ENCODE data around the gene FOXP1.

FOXP1 gene

DNA sequence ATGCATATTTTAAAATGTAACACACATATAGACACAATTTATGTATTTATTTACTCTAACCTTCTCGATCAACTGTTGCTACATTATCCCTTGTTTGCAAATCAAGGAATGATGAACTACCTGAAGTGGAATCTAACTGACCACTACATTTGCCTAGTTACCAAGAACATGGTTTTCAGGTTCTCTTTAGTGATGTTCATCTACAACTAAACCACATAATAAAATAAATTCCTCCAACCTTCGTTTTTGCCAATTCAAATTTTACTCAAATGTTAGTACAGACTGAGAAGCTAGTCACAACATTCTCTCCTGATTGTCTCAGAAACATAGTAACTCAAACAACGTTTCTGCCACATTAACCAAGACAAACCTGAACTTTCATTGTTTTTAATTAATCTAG is 521.9 kb downstream of the FOXP1 start:
- Histone ChIP-seq H3K4me1 (ENCODE audit: control insufficient read depth, insufficient read depth, low read length, unreplicated experiment) (peaks cover 62% of the 10 kb centered on the region), H3K79me2 (ENCODE audit: control insufficient read depth, insufficient read depth, low read length, unreplicated experiment) (peaks cover 83% of the 10 kb centered on the region), H2AFZ (ENCODE audit: low read length, unreplicated experiment) (no peak overlapping the region), H3K27ac (ENCODE audit: low read depth, low read length) (peak overlapping the region; percentile 93; the same call in 1 of the 2 replicates), H3K27me3 (ENCODE audit: insufficient read depth, low read length) (no peaks in the 10 kb centered on the region), H3K36me3 (ENCODE audit: insufficient read depth, low read length) (no peaks in the 10 kb centered on the region), H3K4me3 (ENCODE audit: low read depth, low read length) (peak overlapping the region; percentile 90)

DNA sequence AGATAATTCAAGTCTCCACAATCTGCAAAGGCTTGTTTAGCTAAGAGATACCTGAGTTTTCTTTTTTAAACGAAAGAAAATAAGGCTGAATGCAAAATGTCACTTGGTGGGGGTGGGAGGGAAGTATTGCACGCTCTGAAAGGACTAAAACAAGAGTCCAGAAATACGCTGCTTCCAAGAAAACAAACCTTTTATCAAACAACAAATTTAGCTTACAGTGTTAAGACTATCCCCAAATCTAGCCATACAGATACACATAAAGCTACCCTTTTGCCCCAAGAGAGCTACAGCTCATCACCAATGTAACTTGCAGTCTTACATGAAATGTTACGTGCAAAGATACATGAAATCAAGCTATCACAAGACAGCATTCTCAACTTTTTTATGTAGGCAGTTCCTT is 522.5 kb downstream of the FOXP1 start:
- Histone ChIP-seq H3K79me2 (ENCODE audit: control insufficient read depth, insufficient read depth, low read length, unreplicated experiment) (peaks cover 79% of the 10 kb centered on the region), H3K27me3 (ENCODE audit: insufficient read depth, low read length) (no peaks in the 10 kb centered on the region), H2AFZ (ENCODE audit: low read length, unreplicated experiment) (no peak overlapping the region), H3K27ac (ENCODE audit: low read depth, low read length) (no peak overlapping the region), H3K36me3 (ENCODE audit: insufficient read depth, low read length) (no peaks in the 10 kb centered on the region), H3K4me3 (ENCODE audit: low read depth, low read length) (peak overlapping the region; percentile 90), H3K4me1 (ENCODE audit: control insufficient read depth, insufficient read depth, low read length, unreplicated experiment) (peaks cover 62% of the 10 kb centered on the region)

DNA sequence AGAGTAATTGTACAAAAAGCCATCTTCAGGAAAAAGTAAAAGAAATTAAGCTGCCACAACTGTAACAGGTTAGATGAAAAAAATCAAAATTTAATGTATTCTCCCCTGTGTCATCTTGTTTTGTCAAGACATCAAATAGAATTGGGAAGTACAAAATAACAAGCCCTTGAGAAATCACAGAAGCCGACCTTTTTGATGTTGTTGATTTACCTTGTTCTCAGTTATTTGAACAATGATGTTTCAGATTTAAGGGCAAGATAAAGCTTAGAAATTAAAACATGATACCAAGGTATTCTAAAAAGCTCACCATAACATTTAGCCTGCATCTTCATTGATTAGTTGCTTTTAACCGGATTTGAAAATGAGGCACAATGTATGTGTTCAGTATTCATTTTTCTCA is 523.0 kb downstream of the FOXP1 start:
- Histone ChIP-seq H3K4me1 (ENCODE audit: control insufficient read depth, insufficient read depth, low read length, unreplicated experiment) (peaks cover 64% of the 10 kb centered on the region), H3K4me3 (ENCODE audit: low read depth, low read length) (0 out of 2 replicates have a peak overlapping the region, but pooled peaks have one; percentile 90), H3K27ac (ENCODE audit: low read depth, low read length) (no peak overlapping the region), H3K79me2 (ENCODE audit: control insufficient read depth, insufficient read depth, low read length, unreplicated experiment) (peaks cover 75% of the 10 kb centered on the region), H3K36me3 (ENCODE audit: insufficient read depth, low read length) (no peaks in the 10 kb centered on the region), H3K27me3 (ENCODE audit: insufficient read depth, low read length) (no peaks in the 10 kb centered on the region), H2AFZ (ENCODE audit: low read length, unreplicated experiment) (no peak overlapping the region)

DNA sequence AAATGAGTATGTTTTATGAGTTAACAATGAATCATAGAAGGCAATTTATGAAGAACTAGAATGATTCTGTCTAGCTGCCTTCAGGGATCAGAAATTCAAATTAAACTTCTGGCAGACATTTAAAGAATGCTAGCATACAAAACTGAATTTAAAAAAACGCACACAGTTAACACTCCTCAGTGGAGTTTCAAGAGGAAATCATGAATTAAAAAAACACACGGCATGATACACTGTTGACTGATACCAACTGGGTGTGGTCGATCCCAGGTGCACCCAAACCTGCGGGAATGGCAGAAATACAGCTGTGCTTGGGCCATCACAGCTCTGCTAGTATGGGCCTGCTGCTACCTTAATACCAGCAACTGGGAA is 526.0 kb downstream of the FOXP1 start:
- Histone ChIP-seq H3K4me3 (ENCODE audit: low read depth, low read length) (peak overlapping the region; percentile 11), H3K4me1 (ENCODE audit: control insufficient read depth, insufficient read depth, low read length, unreplicated experiment) (peaks cover 82% of the 10 kb centered on the region), H3K27ac (ENCODE audit: low read depth, low read length) (peak overlapping the region; percentile 86), H3K36me3 (ENCODE audit: insufficient read depth, low read length) (no peaks in the 10 kb centered on the region), H3K79me2 (ENCODE audit: control insufficient read depth, insufficient read depth, low read length, unreplicated experiment) (peaks cover 86% of the 10 kb centered on the region), H3K27me3 (ENCODE audit: insufficient read depth, low read length) (no peaks in the 10 kb centered on the region), H2AFZ (ENCODE audit: low read length, unreplicated experiment) (no peak overlapping the region)

DNA sequence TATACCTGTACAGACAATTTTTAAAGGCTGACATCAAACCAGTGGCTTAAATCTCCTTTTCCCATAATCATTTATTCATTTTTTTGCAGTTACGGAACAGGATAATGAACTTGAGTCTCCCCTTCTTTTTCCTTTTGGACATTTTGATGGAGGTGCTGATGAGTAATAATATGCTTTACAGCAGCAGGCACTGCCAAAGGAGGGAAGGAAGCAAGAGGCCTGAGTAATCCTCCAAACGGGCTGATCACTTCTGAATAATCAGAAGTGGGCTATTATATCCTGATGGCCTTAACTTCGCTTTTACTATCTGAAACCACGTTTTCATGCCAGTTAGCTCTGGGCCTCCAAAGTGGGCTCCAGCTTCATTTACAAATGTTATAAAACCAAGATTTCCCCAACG is 527.2 kb downstream of the FOXP1 start:
- Histone ChIP-seq H3K27ac (ENCODE audit: low read depth, low read length) (peak overlapping the region; percentile 86), H3K27me3 (ENCODE audit: insufficient read depth, low read length) (no peaks in the 10 kb centered on the region), H3K36me3 (ENCODE audit: insufficient read depth, low read length) (peaks cover 7% of the 10 kb centered on the region; the same call in 1 of the 2 replicates), H2AFZ (ENCODE audit: low read length, unreplicated experiment) (no peak overlapping the region), H3K4me1 (ENCODE audit: control insufficient read depth, insufficient read depth, low read length, unreplicated experiment) (peaks cover 84% of the 10 kb centered on the region), H3K79me2 (ENCODE audit: control insufficient read depth, insufficient read depth, low read length, unreplicated experiment) (peaks cover 78% of the 10 kb centered on the region), H3K4me3 (ENCODE audit: low read depth, low read length) (peak overlapping the region; percentile 40)

DNA sequence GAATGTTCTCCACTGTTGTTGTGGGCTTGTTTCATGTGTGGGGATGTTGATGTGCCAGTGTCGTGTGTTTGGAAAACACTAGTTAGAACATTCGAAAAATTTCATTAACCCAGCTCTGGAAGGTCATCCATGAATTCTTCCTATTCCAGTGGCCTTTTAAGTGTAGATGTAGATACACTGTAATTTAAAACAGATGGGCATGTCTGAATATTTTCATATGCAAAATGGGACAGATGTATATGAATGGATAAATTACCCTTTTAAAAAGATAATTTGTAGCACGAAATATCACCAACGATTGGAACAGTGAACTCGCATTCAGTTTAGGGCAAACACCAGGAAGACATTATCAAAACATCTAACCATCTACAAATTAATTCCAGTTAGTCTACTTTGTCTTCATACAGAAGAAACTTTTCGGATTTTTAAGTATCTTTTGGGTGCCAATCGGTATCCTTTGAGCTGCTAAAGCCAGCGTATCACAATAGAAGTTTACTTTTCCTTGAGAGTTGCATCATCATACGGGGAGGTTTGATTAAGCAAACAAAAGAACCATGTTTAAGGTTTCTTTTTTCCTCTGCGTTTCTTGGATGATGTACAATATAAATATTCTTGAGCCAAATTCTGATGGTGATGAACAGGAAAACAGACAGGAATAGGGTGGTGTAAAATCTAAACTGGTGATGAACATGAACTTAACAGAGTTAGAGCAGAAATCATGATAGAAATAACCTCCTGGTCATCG is 528.1 kb downstream of the FOXP1 start:
- Histone ChIP-seq H3K4me3 (ENCODE audit: low read depth, low read length) (peak overlapping the region; percentile 40), H2AFZ (ENCODE audit: low read length, unreplicated experiment) (no peak overlapping the region), H3K36me3 (ENCODE audit: insufficient read depth, low read length) (peaks cover 10% of the 10 kb centered on the region; the same call in 1 of the 2 replicates), H3K27me3 (ENCODE audit: insufficient read depth, low read length) (no peaks in the 10 kb centered on the region), H3K27ac (ENCODE audit: low read depth, low read length) (peak overlapping the region; percentile 86), H3K4me1 (ENCODE audit: control insufficient read depth, insufficient read depth, low read length, unreplicated experiment) (peaks cover 84% of the 10 kb centered on the region), H3K79me2 (ENCODE audit: control insufficient read depth, insufficient read depth, low read length, unreplicated experiment) (peaks cover 76% of the 10 kb centered on the region)

DNA sequence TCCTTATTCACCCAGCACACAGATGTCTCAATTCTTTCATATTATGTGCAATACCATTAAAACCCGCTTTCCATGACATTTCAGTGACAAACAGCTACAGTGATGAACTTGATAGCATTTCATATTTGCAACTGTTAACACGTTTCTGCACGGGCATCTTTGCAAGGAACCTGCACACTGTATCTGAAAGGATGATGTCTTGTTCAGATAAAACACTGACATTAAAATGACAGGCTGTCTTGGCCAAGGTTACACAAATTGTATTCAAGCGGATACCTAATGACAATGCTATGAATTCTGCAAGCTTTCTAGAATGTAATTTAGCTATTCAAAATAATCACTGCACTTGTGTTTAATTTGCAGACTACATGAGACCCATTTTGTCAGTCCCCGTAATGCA is 529.2 kb downstream of the FOXP1 start:
- H2AFZ ChIP-seq (ENCODE audit: low read length, unreplicated experiment) = no peak overlapping the region
- peaks cover 84% of the 10 kb centered on the region for H3K4me1 ChIP-seq (ENCODE audit: control insufficient read depth, insufficient read depth, low read length, unreplicated experiment)
- H3K27ac ChIP-seq (ENCODE audit: low read depth, low read length) = no peak overlapping the region
- no peak overlapping the region for H3K4me3 ChIP-seq (ENCODE audit: low read depth, low read length)
- H3K27me3 ChIP-seq (ENCODE audit: insufficient read depth, low read length) = no peaks in the 10 kb centered on the region
- peaks cover 10% of the 10 kb centered on the region; the same call in 1 of the 2 replicates for H3K36me3 ChIP-seq (ENCODE audit: insufficient read depth, low read length)
- H3K79me2 ChIP-seq (ENCODE audit: control insufficient read depth, insufficient read depth, low read length, unreplicated experiment) = peaks cover 76% of the 10 kb centered on the region

DNA sequence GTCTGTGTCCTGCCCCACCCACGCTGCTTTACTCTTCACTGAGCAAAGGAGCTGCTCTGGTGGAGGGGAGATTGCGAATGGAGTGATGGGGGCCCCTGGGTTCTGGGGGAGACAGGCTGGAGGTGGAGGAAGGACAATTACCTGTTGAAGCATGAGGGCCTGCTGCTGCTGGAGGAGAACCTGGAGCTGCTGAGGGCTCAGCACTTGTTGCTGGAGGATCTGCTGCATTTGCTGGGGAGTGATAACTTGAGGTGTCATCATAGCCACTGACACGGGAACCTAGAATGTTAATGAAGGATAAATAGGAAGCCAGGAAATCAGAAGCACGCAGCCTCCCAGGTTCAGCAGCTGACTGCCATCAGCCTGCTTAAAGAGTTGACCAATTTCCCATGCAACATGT is 530.0 kb downstream of the FOXP1 start:
- no peak overlapping the region for H2AFZ ChIP-seq (ENCODE audit: low read length, unreplicated experiment)
- no peaks in the 10 kb centered on the region for H3K27me3 ChIP-seq (ENCODE audit: insufficient read depth, low read length)
- H3K27ac ChIP-seq (ENCODE audit: low read depth, low read length) = no peak overlapping the region
- peaks cover 76% of the 10 kb centered on the region for H3K4me1 ChIP-seq (ENCODE audit: control insufficient read depth, insufficient read depth, low read length, unreplicated experiment)
- H3K79me2 ChIP-seq (ENCODE audit: control insufficient read depth, insufficient read depth, low read length, unreplicated experiment) = peaks cover 76% of the 10 kb centered on the region
- peaks cover 13% of the 10 kb centered on the region; the same call in 1 of the 2 replicates for H3K36me3 ChIP-seq (ENCODE audit: insufficient read depth, low read length)
- no peak overlapping the region for H3K4me3 ChIP-seq (ENCODE audit: low read depth, low read length)

DNA sequence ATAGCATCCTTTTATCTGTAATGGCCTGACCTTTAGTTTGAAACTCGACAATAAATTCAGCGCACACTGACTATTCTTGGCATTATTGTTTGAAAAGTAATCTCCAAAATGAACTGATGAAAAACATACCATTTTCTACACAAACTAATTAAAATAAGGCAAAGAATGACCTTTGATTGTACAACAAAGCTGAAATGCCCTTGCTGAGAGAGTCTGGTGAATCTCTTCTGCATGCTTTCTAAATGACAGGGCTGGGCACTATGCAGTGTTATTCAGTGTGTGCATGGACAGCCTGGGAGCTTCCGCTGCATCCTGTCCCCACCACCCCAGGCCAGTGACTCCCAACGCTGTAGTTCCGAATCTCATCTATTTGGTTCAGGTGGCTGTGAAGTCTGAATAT is 530.8 kb downstream of the FOXP1 start:
- peak overlapping the region; percentile 67 for H3K27ac ChIP-seq (ENCODE audit: low read depth, low read length)
- peak overlapping the region; percentile 27; the same call in 1 of the 2 replicates for H3K4me3 ChIP-seq (ENCODE audit: low read depth, low read length)
- peaks cover 16% of the 10 kb centered on the region; the same call in 1 of the 2 replicates for H3K36me3 ChIP-seq (ENCODE audit: insufficient read depth, low read length)
- H3K4me1 ChIP-seq (ENCODE audit: control insufficient read depth, insufficient read depth, low read length, unreplicated experiment) = peaks cover 69% of the 10 kb centered on the region
- no peak overlapping the region for H2AFZ ChIP-seq (ENCODE audit: low read length, unreplicated experiment)
- H3K79me2 ChIP-seq (ENCODE audit: control insufficient read depth, insufficient read depth, low read length, unreplicated experiment) = peaks cover 74% of the 10 kb centered on the region
- no peaks in the 10 kb centered on the region for H3K27me3 ChIP-seq (ENCODE audit: insufficient read depth, low read length)

DNA sequence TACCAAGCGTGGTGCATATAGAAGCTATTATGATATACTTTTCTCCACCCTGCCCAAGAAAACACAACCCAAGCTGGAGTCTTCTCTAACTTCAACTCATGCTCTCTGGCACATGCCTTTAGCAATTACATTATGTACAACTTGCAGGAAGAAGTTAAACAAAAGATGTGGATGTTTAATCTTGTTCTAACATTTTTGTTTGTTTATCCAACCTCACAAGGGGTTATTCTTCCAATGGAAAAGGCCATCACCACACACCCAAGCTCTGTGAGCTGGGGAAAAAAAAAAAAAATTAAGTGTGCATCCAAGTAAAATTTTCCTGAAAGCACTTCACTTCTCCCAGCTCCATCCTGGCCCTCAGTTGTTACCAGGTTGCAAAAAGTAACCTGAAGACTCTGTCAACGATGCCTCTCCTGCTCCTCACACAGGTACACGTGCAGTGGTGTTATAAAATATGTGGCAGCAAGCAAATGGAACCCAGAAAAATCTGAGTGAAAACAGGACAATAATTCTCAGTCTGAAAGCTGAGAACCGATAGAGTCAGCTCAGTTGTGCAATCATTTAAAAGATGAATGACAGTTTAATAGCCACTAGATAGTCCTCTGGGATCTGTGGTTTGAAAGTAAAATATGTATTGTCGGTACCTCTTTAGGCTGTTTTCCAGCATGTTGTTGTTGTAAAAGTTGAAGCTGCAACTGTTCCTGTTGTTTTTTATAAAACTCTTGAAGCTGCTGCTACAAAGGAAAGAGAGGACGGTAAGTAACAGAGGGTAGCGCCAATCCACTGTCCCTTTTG is 531.4 kb downstream of the FOXP1 start:
- H3K4me3 ChIP-seq (ENCODE audit: low read depth, low read length) = peak overlapping the region; percentile 27; the same call in 1 of the 2 replicates
- peaks cover 77% of the 10 kb centered on the region for H3K79me2 ChIP-seq (ENCODE audit: control insufficient read depth, insufficient read depth, low read length, unreplicated experiment)
- peaks cover 18% of the 10 kb centered on the region; the same call in 1 of the 2 replicates for H3K36me3 ChIP-seq (ENCODE audit: insufficient read depth, low read length)
- H2AFZ ChIP-seq (ENCODE audit: low read length, unreplicated experiment) = no peak overlapping the region
- H3K27ac ChIP-seq (ENCODE audit: low read depth, low read length) = peak overlapping the region; percentile 67
- no peaks in the 10 kb centered on the region for H3K27me3 ChIP-seq (ENCODE audit: insufficient read depth, low read length)
- H3K4me1 ChIP-seq (ENCODE audit: control insufficient read depth, insufficient read depth, low read length, unreplicated experiment) = peaks cover 65% of the 10 kb centered on the region
